Esophagus muscularis mucosa (tissue), 4 donors: Measurements from ENCODE around the gene KSR1. TPM values are rescaled to one million over a fixed set of nuclear protein-coding genes. Genes with fewer than 3 reads are reported as not detected.

Experiments used
- DNase-seq: peaks from one replicate; pipeline ENCODE4 v3.0.0-alpha.2; 2017; ENCODE audit errors: extremely low spot score
- H3K27ac ChIP-seq, 4 donors: fragments of 200-600 bp; sonication (generic); replicated peaks in 1 of 4; 1 replicate in 3 of 4; 2 replicates in 1 of 4; pipeline ENCODE4 v1.5.1; 2016 to 2019; ENCODE audit warnings: mild to moderate bottlenecking in 1 of 4
- H3K27me3 ChIP-seq, 4 donors: fragments of 200-600 bp; sonication (generic); one replicate each; pipeline versions ENCODE4 v1.5.1 to v1.6.0; 2016 to 2019
- H3K36me3 ChIP-seq, 4 donors: fragments of 200-600 bp; sonication (generic); one replicate each; pipeline ENCODE4 v1.5.1; 2016 to 2019
- H3K4me1 ChIP-seq, 4 donors: fragments of 200-600 bp; sonication (generic); one replicate each; pipeline ENCODE4 v1.5.1; 2016 to 2019
- H3K4me3 ChIP-seq, 4 donors: fragments of 200-600 bp; sonication (generic); 1 replicate in 2 of 4; 2 replicates in 2 of 4; pipeline ENCODE4 v1.5.1; 2016 to 2019; ENCODE audit warnings: mild to moderate bottlenecking in 4 of 4, moderate library complexity in 1 of 4
- H3K9me3 ChIP-seq, 4 donors: fragments of 200-600 bp; sonication (generic); 1 replicate in 3 of 4; 2 replicates in 1 of 4; pipeline ENCODE4 v1.5.1; 2016 to 2019
- CTCF ChIP-seq, 3 experiments: fragments of 200-600 bp in 2 of 3; fragments of 450-650 bp in 1 of 3; sonication (generic) in 2 of 3; IDR thresholded peaks; one replicate each; pipeline ENCODE4 v1.5.1; 2017 to 2019; ENCODE audit warnings: antibody characterized with exemption in 3 of 3, mild to moderate bottlenecking in 2 of 3, moderate library complexity in 1 of 3
- EP300 ChIP-seq: sonication (generic); formaldehyde crosslinking; IDR thresholded peaks from one replicate; pipeline ENCODE4 v1.6.1; 2017; ENCODE audit warnings: antibody characterized with exemption
- POLR2A ChIP-seq: fragments of 450-650 bp; IDR thresholded peaks from one replicate; pipeline ENCODE4 v1.6.1; 2017; ENCODE audit warnings: antibody characterized with exemption, moderate library complexity, mild to moderate bottlenecking, low read depth
- POLR2AphosphoS5 ChIP-seq, 2 donors: sonication (generic); formaldehyde crosslinking; IDR thresholded peaks; one replicate each; pipeline ENCODE4 v1.6.1; 2017; ENCODE audit warnings: antibody characterized with exemption in 2 of 2
- WGBS: methylation state at CpG from one replicate; pipeline ENCODE4 v1.1.5; 2018; 5-methylcytosine and 5-hydroxymethylcytosine counted together
- intact Hi-C: fragments of 100-400 bp; cut with DNase I; formaldehyde crosslinking; loops from one replicate; pipeline ENCODE4 v1.15.1; 2023
- total RNA-seq, 4 donors: library from RNA; depleted of rRNA; stranded (reverse); fragments of >200 nt; gene quantifications; one replicate each; pipeline versions ENCODE4 v1.1.0 to v1.2.1, GENCODE V29; 2016

The KSR1 gene
- total RNA-seq, 4 donors from 2014 or later = 13.3 to 18.9 (median 13.7) TPM

GRCh38 chr17:27593232-27593856, 137.1 kb downstream of the KSR1 start:
- H3K27ac ChIP-seq = no peak overlapping the region
- no peak for DNase-seq
- H3K4me3 ChIP-seq = no peak overlapping the region
- H3K36me3 ChIP-seq = peaks cover 0 to 82% (median 56%) of the 10 kb centered on the region in 4 donors
- intact Hi-C loops = no loop called here
- no peaks in the 10 kb centered on the region for H3K27me3 ChIP-seq
- peaks cover 0 to 6% (median 0%) of the 10 kb centered on the region in 4 donors for H3K4me1 ChIP-seq
- TF ChIP-seq POLR2A = no peak
- no peak for TF ChIP-seq CTCF (IDR thresholded peaks at IDR 0.05)
- TF ChIP-seq EP300 = no peak
- no peak for TF ChIP-seq POLR2AphosphoS5 (IDR thresholded peaks at IDR 0.05)
- WGBS = 94% methylated on average over 7 of the region's 9 CpGs
- no peaks in the 10 kb centered on the region for H3K9me3 ChIP-seq

- Histone ChIP-seq H3K36me3 (peaks cover 0 to 82% (median 54%) of the 10 kb centered on the region in 4 donors), H3K4me3 (no peak overlapping the region), H3K9me3 (no peaks in the 10 kb centered on the region), H3K27ac (no peak overlapping the region), H3K27me3 (no peaks in the 10 kb centered on the region), H3K4me1 (peaks cover 0 to 6% (median 0%) of the 10 kb centered on the region in 4 donors)
- 92% methylated on average over 3 of the region's 3 CpGs for WGBS
- DNase-seq = no peak
- TF ChIP-seq CTCF (IDR thresholded peaks at IDR 0.05) (no peak), EP300 (no peak), POLR2A (no peak), POLR2AphosphoS5 (IDR thresholded peaks at IDR 0.05) (no peak)
- intact Hi-C loops = no loop called here
These were observed 137.6 kb downstream of the KSR1 start for GRCh38 chr17:27593857-27594255.

- no peak overlapping the region for H3K4me3 ChIP-seq
- H3K4me1 ChIP-seq = peaks cover 0 to 12% (median 0%) of the 10 kb centered on the region in 4 donors
- DNase-seq = no peak
- TF ChIP-seq CTCF (IDR thresholded peaks at IDR 0.05) = no peak
- no peak for TF ChIP-seq POLR2AphosphoS5 (IDR thresholded peaks at IDR 0.05)
- no peak for TF ChIP-seq POLR2A
- no peak for TF ChIP-seq EP300
- no peaks in the 10 kb centered on the region for H3K27me3 ChIP-seq
- H3K36me3 ChIP-seq = peaks cover 0 to 73% (median 52%) of the 10 kb centered on the region in 4 donors
- intact Hi-C loops = no loop called here
- WGBS = 100% methylated on average over 2 of the region's 2 CpGs
- no peaks in the 10 kb centered on the region for H3K9me3 ChIP-seq
- no peak overlapping the region for H3K27ac ChIP-seq
These were observed 139.0 kb downstream of the KSR1 start for GRCh38 chr17:27595208-27595607.

GRCh38 chr17:27596096-27596495, 139.8 kb downstream of the KSR1 start:
- TF ChIP-seq EP300 (no peak), POLR2A (no peak), POLR2AphosphoS5 (IDR thresholded peaks at IDR 0.05) (no peak), CTCF (IDR thresholded peaks at IDR 0.05) (no peak)
- Histone ChIP-seq H3K27me3 (no peaks in the 10 kb centered on the region), H3K36me3 (peaks cover 0 to 71% (median 50%) of the 10 kb centered on the region in 4 donors), H3K4me3 (no peak overlapping the region), H3K27ac (no peak overlapping the region), H3K4me1 (peaks cover 0 to 13% (median 1%) of the 10 kb centered on the region in 4 donors), H3K9me3 (no peaks in the 10 kb centered on the region)
- 71% methylated on average over 4 of the region's 4 CpGs for WGBS
- intact Hi-C loops = no loop called here
- DNase-seq = no peak
